ENCODE data around the gene SNHG17. TPM values are rescaled to one million over a fixed set of nuclear protein-coding genes. Genes with fewer than 3 reads are reported as not detected.
"Not testable (repeated sequence)": the region's sequence is repeated elsewhere in the genome, so short reads cannot be mapped to it uniquely, and the experiment has no call there.

Gene SNHG17
- total RNA-seq, 4 donors from 2014 or later: 45.6 to 72.5 (median 57.9) TPM

DNA sequence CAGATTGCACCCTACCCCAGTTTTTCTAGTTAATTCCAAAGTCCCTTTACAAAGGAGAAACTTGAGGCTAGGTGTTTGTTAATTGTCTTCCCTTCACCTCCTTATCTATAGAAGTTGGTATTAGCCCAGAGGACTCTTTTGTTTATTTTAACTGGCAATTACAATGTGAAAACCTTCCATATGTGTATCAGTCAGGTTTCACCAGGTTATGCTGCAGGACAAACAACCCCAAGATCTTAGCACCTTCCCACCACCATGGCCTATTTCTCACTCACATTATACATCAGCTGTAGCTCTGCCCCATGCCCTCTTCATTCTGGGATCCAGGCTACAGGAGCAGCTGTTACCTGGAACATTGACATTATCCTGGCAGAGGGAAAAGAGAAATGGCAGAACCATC lies 31.1 kb downstream of the SNHG17 start:
- Histone ChIP-seq H3K4me1 (no peaks in the 10 kb centered on the region), H3K27ac (no peak overlapping the region), H3K36me3 (no peaks in the 10 kb centered on the region), H3K9me3 (no peaks in the 10 kb centered on the region), H3K4me3 (no peak overlapping the region), H3K27me3 (no peaks in the 10 kb centered on the region)
- DNase-seq (ENCODE audit: low spot score in 2 of 2): no peak
- TF ChIP-seq POLR2A (IDR thresholded peaks at IDR 0.05) (no peak), POLR2AphosphoS5 (IDR thresholded peaks at IDR 0.05) (no peak), EP300 (IDR thresholded peaks at IDR 0.05) (no peak)
- TF ChIP-seq, protein P1, sequence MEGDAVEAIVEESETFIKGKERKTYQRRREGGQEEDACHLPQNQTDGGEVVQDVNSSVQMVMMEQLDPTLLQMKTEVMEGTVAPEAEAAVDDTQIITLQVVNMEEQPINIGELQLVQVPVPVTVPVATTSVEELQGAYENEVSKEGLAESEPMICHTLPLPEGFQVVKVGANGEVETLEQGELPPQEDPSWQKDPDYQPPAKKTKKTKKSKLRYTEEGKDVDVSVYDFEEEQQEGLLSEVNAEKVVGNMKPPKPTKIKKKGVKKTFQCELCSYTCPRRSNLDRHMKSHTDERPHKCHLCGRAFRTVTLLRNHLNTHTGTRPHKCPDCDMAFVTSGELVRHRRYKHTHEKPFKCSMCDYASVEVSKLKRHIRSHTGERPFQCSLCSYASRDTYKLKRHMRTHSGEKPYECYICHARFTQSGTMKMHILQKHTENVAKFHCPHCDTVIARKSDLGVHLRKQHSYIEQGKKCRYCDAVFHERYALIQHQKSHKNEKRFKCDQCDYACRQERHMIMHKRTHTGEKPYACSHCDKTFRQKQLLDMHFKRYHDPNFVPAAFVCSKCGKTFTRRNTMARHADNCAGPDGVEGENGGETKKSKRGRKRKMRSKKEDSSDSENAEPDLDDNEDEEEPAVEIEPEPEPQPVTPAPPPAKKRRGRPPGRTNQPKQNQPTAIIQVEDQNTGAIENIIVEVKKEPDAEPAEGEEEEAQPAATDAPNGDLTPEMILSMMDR (IDR thresholded peaks at IDR 0.05): no peak

DNA sequence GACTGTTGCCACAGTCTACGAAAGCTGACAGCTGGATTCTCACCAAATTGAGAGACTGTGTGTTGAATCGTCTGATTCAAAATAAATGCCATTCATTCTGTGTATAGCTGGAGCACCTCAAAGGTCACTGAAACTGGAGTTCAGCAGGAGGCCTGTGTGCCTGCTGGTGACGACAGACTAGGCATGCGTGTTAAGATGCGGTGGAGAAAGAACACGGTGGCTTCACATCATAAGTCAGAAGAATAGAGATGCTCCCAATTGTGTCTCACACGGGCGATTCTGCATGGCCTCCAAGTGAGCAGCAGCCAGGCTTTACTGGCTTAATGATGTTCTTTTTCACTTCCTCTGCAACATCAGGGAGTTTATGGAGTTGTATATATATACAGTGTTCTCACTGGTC lies 32.3 kb downstream of the SNHG17 start:
- H3K27ac ChIP-seq: no peak overlapping the region
- H3K4me3 ChIP-seq: no peak overlapping the region
- H3K27me3 ChIP-seq: no peaks in the 10 kb centered on the region
- TF ChIP-seq, protein P1 (IDR thresholded peaks at IDR 0.05): no peak
- no peak for TF ChIP-seq POLR2A (IDR thresholded peaks at IDR 0.05)
- TF ChIP-seq POLR2AphosphoS5 (IDR thresholded peaks at IDR 0.05): no peak
- TF ChIP-seq EP300 (IDR thresholded peaks at IDR 0.05): no peak
- H3K9me3 ChIP-seq: no peaks in the 10 kb centered on the region
- no peak for DNase-seq (ENCODE audit: low spot score in 2 of 2)
- H3K36me3 ChIP-seq: no peaks in the 10 kb centered on the region
- WGBS: 87% methylated on average over 8 of the region's 8 CpGs
- H3K4me1 ChIP-seq: no peaks in the 10 kb centered on the region

GRCh38 chr20:38402089-38402488 lies 33.0 kb downstream of the SNHG17 start:
- H3K4me1 ChIP-seq: no peaks in the 10 kb centered on the region
- no peaks in the 10 kb centered on the region for H3K27me3 ChIP-seq
- no peak for TF ChIP-seq POLR2AphosphoS5 (IDR thresholded peaks at IDR 0.05)
- TF ChIP-seq POLR2A (IDR thresholded peaks at IDR 0.05): no peak
- TF ChIP-seq, protein P1 (IDR thresholded peaks at IDR 0.05): no peak
- no peak for TF ChIP-seq EP300 (IDR thresholded peaks at IDR 0.05)
- DNase-seq (ENCODE audit: low spot score in 2 of 2): no peak
- H3K27ac ChIP-seq: no peak overlapping the region
- H3K9me3 ChIP-seq: no peaks in the 10 kb centered on the region
- WGBS: 92% methylated on average over 5 of the region's 5 CpGs
- H3K4me3 ChIP-seq: no peak overlapping the region
- no peaks in the 10 kb centered on the region for H3K36me3 ChIP-seq

- WGBS: 71% methylated on average over 2 of the region's 2 CpGs
Measured at GRCh38 chr20:38395751-38396395, 39.3 kb downstream of the SNHG17 start.

GRCh38 chr20:38395165-38395564 lies 40.0 kb downstream of the SNHG17 start:
- H3K4me1 ChIP-seq: no peaks in the 10 kb centered on the region
- TF ChIP-seq POLR2A (IDR thresholded peaks at IDR 0.05) (no peak), POLR2AphosphoS5 (IDR thresholded peaks at IDR 0.05) (no peak), EP300 (IDR thresholded peaks at IDR 0.05) (no peak)
- TF ChIP-seq, protein P1 (IDR thresholded peaks at IDR 0.05): no peak
- no peak overlapping the region for H3K27ac ChIP-seq
- peaks cover 6% of the 10 kb centered on the region for H3K27me3 ChIP-seq
- no peaks in the 10 kb centered on the region for H3K36me3 ChIP-seq
- H3K4me3 ChIP-seq: no peak overlapping the region
- H3K9me3 ChIP-seq: no peaks in the 10 kb centered on the region
- WGBS: 23% methylated on average over 2 of the region's 2 CpGs
- no peak for DNase-seq (ENCODE audit: low spot score in 2 of 2)

More at GRCh38 chr20:38395751-38396395, 39.3 kb downstream of the SNHG17 start:
- not testable (repeated sequence) for H3K4me3 ChIP-seq; H3K36me3 ChIP-seq; DNase-seq (ENCODE audit: low spot score in 2 of 2); H3K4me1 ChIP-seq; H3K27ac ChIP-seq; H3K9me3 ChIP-seq; H3K27me3 ChIP-seq

DNA sequence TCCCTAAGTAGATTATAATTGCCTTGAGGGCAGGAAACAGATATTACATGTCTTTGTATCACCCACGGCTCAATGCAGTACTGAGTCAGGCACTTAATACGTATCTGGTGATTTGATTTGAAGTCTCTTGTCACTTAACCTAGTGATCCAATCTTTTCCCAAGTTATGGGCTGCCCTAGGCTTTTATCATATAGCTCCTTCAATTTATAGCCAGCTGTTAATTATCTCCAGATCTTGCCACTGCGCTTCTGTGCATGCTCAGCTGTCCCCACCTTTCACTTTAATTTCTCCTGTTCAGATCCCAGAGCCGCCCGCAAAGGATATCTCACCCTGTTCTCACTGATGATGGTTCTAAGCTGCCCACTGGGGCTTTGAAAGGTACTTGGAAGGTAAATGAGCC lies 41.9 kb downstream of the SNHG17 start:
- Histone ChIP-seq H3K27ac (no peak overlapping the region), H3K36me3 (no peaks in the 10 kb centered on the region), H3K27me3 (peaks cover 6% of the 10 kb centered on the region), H3K9me3 (no peaks in the 10 kb centered on the region), H3K4me1 (no peaks in the 10 kb centered on the region), H3K4me3 (no peak overlapping the region)
- 46% methylated on average over 5 of the region's 5 CpGs for WGBS
- no peak for DNase-seq (ENCODE audit: low spot score in 2 of 2)
- no peak for TF ChIP-seq POLR2AphosphoS5 (IDR thresholded peaks at IDR 0.05)
- no peak for TF ChIP-seq POLR2A (IDR thresholded peaks at IDR 0.05)
- no peak for TF ChIP-seq EP300 (IDR thresholded peaks at IDR 0.05)
- TF ChIP-seq, protein P1 (IDR thresholded peaks at IDR 0.05): no peak
